ENCODE results near the gene SCAF8. TPM values are rescaled to one million over a fixed set of nuclear protein-coding genes. Genes with fewer than 3 reads are reported as not detected.

The SCAF8 gene, protein sequence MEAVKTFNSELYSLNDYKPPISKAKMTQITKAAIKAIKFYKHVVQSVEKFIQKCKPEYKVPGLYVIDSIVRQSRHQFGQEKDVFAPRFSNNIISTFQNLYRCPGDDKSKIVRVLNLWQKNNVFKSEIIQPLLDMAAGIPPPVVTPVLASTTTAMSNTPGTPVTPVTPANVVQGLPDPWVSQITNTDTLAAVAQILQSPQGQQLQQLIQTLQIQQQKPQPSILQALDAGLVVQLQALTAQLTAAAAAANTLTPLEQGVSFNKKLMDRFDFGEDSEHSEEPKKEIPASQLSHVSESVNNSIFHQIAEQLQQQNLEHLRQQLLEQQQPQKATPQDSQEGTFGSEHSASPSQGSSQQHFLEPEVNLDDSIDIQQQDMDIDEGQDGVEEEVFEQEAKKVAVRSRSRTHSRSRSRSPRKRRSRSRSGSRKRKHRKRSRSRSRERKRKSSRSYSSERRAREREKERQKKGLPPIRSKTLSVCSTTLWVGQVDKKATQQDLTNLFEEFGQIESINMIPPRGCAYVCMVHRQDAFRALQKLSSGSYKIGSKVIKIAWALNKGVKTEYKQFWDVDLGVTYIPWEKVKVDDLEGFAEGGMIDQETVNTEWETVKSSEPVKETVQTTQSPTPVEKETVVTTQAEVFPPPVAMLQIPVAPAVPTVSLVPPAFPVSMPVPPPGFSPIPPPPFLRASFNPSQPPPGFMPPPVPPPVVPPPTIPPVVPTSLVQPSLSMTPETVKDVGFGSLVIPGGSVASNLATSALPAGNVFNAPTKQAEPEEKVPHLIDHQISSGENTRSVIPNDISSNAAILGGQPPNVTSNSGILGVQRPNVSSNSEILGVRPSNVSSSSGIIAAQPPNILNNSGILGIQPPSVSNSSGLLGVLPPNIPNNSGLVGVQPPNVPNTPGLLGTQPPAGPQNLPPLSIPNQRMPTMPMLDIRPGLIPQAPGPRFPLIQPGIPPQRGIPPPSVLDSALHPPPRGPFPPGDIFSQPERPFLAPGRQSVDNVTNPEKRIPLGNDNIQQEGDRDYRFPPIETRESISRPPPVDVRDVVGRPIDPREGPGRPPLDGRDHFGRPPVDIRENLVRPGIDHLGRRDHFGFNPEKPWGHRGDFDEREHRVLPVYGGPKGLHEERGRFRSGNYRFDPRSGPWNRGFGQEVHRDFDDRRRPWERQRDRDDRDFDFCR (N-terminal part only)
- 75.8 to 79.9 TPM (median 76.7 TPM) in 3 replicates for total RNA-seq

DNA sequence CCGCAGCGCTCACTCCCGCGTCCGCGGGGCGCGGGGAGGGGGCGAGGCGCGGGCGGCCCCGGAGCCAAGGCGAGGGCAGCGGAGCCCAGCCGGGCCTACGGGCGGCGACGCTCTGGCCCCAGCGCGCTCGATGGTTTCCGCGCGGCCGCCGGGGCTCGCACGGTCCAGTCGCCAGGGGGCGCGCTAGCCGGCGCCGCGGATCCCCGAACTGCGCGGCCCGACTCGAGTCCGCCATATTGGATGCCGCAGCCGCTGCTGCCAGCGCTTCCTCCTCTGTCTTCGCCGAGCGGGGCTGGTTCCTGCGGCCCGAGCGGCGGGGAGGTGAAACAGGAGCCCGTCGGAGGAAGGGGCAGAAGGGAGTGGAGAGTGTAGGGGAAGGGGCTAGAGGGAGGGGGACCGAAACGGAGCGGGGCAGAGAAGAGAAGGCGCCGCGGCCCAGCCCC, at the start of gene SCAF8:
Gene SCAF8, plus strand, starts transcription at position 234 of the 443 bp plus-strand sequence. CDS start 485 bp downstream, outside the sequence.
- peak; percentile 79 to 92 for DNase-seq (ENCODE audit: low spot score in 2 of 2, unreplicated experiment in 2 of 2)
- no peaks in the 10 kb centered on the region for H3K9me3 Mint-ChIP-seq
- peaks cover 2% of the 10 kb centered on the region for H3K36me3 Mint-ChIP-seq
- H3K27ac Mint-ChIP-seq = peak within 1 kb of the TSS; percentile 99
- H3K27me3 Mint-ChIP-seq (ENCODE audit: low read depth) = no peaks in the 10 kb centered on the region
- H3K4me1 Mint-ChIP-seq = peaks cover 46% of the 10 kb centered on the region
- peak within 1 kb of the TSS; percentile 81 for H3K4me3 Mint-ChIP-seq
- peak; percentile 79 for TF ChIP-seq CTCF (IDR thresholded peaks at IDR 0.05; ENCODE audit: unreplicated experiment)

DNA sequence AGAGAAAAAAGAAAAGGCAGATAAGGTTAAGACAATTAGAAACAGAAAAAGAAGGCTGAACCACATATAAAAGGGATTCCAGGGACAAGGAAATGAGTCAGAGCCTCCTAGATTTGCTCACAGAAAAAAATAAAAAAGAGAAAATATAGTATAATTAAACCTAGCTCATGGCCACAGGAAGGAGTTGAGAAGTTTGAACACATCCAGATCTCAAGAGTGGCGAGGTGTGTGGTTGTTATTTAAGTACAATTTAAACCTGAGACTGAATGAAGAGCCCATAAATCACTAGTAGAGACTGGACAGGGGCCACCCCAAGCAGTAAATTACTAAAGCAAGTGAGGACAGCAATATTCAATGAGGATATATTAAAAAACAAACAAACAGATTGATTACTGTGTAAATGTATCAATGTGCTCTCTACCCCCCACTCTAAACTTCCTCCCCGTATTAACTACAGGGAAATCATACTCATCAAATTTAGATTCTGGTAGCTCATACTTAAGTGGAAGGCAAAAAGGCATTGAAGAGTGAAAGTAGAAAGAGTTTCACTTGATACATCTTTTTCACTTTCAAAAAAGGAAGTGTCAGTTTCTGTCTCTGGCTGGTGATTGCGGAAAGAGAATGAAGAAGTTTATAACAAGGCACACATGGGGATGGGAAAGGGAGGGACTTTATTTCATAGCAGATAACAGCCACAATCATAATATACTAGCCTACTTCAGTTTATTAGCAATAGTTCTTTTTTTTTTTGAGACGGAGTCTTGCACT, 49.3 kb upstream of the SCAF8 start:
- Mint-ChIP-seq H3K9me3 (no peaks in the 10 kb centered on the region), H3K36me3 (no peaks in the 10 kb centered on the region), H3K4me3 (no peak overlapping the region), H3K27ac (peak overlapping the region; percentile 36), H3K27me3 (ENCODE audit: low read depth) (no peaks in the 10 kb centered on the region), H3K4me1 (peaks cover 9% of the 10 kb centered on the region)
- no peak for DNase-seq (ENCODE audit: low spot score in 2 of 2, unreplicated experiment in 2 of 2)
- TF ChIP-seq CTCF (IDR thresholded peaks at IDR 0.05; ENCODE audit: unreplicated experiment) = no peak

DNA sequence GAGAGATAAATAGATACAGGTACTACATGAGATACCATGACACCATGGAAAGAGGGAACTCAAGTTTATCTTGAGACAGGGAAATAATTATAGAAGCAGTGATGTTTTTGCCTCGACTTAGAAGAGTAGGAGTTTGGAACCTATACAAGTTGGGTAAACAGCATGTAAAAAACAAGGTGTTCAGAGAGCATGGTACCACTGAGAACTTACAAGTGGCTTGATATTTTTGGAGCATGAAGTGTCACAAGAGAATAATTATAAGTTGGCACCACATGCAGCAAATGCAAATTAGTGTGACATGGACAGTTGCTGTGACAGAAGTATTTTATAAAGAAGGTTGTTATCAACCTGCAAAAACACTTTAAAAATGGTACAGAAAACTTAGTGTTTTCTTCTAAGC, 47.1 kb upstream of the SCAF8 start:
- TF ChIP-seq CTCF (IDR thresholded peaks at IDR 0.05; ENCODE audit: unreplicated experiment) = no peak
- H3K36me3 Mint-ChIP-seq = no peaks in the 10 kb centered on the region
- DNase-seq (ENCODE audit: low spot score in 2 of 2, unreplicated experiment in 2 of 2) = no peak
- no peaks in the 10 kb centered on the region for H3K27me3 Mint-ChIP-seq (ENCODE audit: low read depth)
- no peaks in the 10 kb centered on the region for H3K9me3 Mint-ChIP-seq
- H3K4me1 Mint-ChIP-seq = peaks cover 23% of the 10 kb centered on the region
- H3K27ac Mint-ChIP-seq = no peak overlapping the region
- H3K4me3 Mint-ChIP-seq = no peak overlapping the region

- H3K27me3 Mint-ChIP-seq (ENCODE audit: low read depth) = no peaks in the 10 kb centered on the region
- H3K36me3 Mint-ChIP-seq = no peaks in the 10 kb centered on the region
- peak overlapping the region; percentile 74 for H3K27ac Mint-ChIP-seq
- H3K4me3 Mint-ChIP-seq = no peak overlapping the region
- no peak for DNase-seq (ENCODE audit: low spot score in 2 of 2, unreplicated experiment in 2 of 2)
- no peaks in the 10 kb centered on the region for H3K9me3 Mint-ChIP-seq
- no peak for TF ChIP-seq CTCF (IDR thresholded peaks at IDR 0.05; ENCODE audit: unreplicated experiment)
- peaks cover 14% of the 10 kb centered on the region for H3K4me1 Mint-ChIP-seq
Measured at GRCh38 chr6:154689493-154690255, 43.5 kb upstream of the SCAF8 start.
